Heart left ventricle (tissue), 13 donors: ENCODE measurements around the gene FSHR.

Experiments used
- POLR2A ChIP-seq, 2 donors: fragments of 450-650 bp; IDR thresholded peaks; one replicate each; pipeline ENCODE4 v1.6.1; 2017; ENCODE audit warnings: antibody characterized with exemption in 2 of 2, mild to moderate bottlenecking in 2 of 2, moderate library complexity in 2 of 2
- TF ChIP-seq, protein P1 (sequence below), 12 donors: fragments of 200-600 bp; sonication (generic) in 4 of 12; IDR thresholded peaks; one replicate each; pipeline versions ENCODE4 v1.5.0 to v1.8.0; 2018 to 2022; ENCODE audit warnings: antibody characterized with exemption in 12 of 12, mild to moderate bottlenecking in 5 of 12
- donor health status: ischemic (EF 13 %, LVEDD 7.1; RV severe dilation, severe dysfunction).
- donor health status: DM: no; HTN: yes; CAD: no.
- donor health status: DM: no; HTN: no; CAD: no.
- donor health status: ischemic (EF 25% LVEDD 6.9; RV normal size, moderate dysfunction).
- donor health status: ischemic (EF 25% LVEDD 5.7; RV mildly dilated, moderate dysfunction).
- donor health status: ischemic (EF 35%, LVEDD 5.7; RV mildly dilated, moderate dysfunction).
- donor health status: nonischemic (EF 11% LVEDD 7.7; RV severe dilation, severe dysfunction).
- donor health status: DM: yes; HTN: yes; CAD: no.
- donor health status: PGD.
- donor health status: ischemic (EF 29% LVEDD 5.4; RV normal size, mild dysfunction).
- donor health status: nonischemic (EF 23%, LVEDD 6.1; RV moderate dilation, normal function).

DNA sequence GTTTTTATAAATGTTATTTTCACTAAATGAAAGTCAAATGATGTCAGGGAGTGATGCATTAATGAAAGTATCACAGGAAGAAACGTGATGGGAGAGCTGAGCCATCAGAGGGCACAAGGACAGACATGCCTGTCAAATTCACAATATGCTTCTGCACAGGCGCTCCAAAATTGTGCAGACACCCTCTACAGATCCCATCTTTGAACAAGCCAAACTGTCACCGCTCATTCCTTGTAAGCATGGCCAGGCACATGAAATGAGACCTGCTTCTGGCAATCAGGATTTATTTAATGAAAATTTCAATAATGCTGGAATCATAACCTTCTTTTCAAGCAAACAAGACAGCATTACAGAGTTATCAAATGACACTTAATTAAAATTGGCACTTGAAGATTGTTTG is 20.4 kb upstream of the FSHR start:
- TF ChIP-seq, protein P1, sequence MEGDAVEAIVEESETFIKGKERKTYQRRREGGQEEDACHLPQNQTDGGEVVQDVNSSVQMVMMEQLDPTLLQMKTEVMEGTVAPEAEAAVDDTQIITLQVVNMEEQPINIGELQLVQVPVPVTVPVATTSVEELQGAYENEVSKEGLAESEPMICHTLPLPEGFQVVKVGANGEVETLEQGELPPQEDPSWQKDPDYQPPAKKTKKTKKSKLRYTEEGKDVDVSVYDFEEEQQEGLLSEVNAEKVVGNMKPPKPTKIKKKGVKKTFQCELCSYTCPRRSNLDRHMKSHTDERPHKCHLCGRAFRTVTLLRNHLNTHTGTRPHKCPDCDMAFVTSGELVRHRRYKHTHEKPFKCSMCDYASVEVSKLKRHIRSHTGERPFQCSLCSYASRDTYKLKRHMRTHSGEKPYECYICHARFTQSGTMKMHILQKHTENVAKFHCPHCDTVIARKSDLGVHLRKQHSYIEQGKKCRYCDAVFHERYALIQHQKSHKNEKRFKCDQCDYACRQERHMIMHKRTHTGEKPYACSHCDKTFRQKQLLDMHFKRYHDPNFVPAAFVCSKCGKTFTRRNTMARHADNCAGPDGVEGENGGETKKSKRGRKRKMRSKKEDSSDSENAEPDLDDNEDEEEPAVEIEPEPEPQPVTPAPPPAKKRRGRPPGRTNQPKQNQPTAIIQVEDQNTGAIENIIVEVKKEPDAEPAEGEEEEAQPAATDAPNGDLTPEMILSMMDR (IDR thresholded peaks at IDR 0.05), result no peak
- no peak for TF ChIP-seq POLR2A (IDR thresholded peaks at IDR 0.05)
